Fibroblast of lung (primary cell): ENCODE data around the gene HDAC8.

Experiments
- CTCF ChIP-seq, 2 donors: IDR thresholded peaks in 1 of 2; conservative IDR thresholded peaks in 1 of 2; 1 replicate in 1 of 2; 2 replicates in 1 of 2; pipeline ENCODE4 v1.5.1; 2011 to 2012; ENCODE audit warnings: low read length in 2 of 2, control low read depth in 1 of 2, inconsistent platforms in 1 of 2, low read depth in 1 of 2, mild to moderate bottlenecking in 1 of 2
- EZH2 ChIP-seq: IDR thresholded peaks from 2 replicates; pipeline ENCODE4 v1.5.1; 2012; ENCODE audit warnings: low read length, control low read depth, mild to moderate bottlenecking; ENCODE audit errors: missing control alignments

DNA sequence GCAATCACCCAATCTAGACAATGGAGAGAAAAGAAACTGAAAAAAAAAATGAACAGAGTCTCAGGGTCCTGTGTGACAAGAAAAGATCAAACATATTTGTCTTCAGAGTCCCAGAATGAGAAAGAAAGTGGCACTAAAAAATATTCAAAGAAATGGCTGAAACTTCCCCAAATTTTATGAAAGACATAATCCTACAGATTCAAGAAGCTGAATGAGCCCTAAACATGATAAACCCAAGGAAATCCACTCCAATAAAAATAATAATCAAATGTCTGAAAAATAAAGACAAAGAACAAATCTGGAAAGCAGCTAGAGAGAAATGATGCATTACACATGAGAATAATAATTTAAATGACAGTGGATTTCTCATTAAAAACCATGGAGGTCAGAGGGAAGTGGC, 136.6 kb downstream of the HDAC8 start:
- TF ChIP-seq CTCF (conservative IDR thresholded peaks at IDR 0.05 in 1 of 2, IDR thresholded peaks at IDR 0.05 in 1 of 2; ENCODE audit: low read depth in 1 of 2, low read length in 2 of 2) (no peak), EZH2 (no peak)
